ENCODE results near the gene ERCC1. TPM values are rescaled to one million over a fixed set of nuclear protein-coding genes. Genes with fewer than 3 reads are reported as not detected.

Gene ERCC1
- total RNA-seq, 4 donors from 2014 or later = 57.7 to 111 (median 76.5) TPM

DNA sequence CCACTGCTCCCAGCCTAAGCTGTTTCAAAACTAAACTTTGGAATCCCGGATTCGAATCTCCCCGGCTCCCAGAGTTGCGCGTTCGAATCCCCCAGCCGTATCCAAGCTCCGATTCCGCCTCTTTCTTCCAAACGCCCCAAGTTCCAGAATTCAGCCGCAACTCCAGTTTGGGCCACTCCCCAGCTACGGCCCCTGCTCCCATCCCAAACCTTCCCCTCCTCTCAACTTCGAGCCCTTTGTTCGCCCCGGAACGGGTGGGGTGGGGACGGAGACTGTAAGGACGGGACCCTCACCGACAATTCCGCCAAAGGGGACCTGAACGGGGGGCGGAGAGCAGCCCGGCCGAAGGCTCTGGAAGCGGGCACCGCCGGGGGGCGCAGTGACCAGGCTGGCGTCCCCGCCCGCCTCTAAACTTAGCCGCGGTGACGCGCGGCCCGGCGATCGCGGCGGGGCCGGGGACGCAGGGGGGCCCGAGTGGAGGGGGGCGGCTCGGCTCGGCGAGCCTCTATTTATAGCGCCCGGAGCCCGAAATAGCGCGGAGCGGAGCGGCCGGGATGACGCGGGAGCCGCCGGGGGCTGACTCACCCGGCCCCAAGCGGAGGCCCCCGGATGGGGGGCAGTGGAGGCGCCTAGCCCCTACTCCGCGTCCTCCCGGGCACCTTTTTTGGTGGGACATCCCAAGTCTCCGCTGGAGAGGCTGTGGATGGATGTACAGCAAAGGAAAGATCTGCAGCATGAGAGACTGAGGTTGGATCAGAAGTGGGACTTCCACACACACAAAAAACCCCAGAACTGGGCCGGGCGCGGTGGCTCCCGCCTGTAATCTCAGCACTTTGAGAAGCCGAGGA lies 4.9 kb upstream of the ERCC1 start:
- TF ChIP-seq, protein P1, sequence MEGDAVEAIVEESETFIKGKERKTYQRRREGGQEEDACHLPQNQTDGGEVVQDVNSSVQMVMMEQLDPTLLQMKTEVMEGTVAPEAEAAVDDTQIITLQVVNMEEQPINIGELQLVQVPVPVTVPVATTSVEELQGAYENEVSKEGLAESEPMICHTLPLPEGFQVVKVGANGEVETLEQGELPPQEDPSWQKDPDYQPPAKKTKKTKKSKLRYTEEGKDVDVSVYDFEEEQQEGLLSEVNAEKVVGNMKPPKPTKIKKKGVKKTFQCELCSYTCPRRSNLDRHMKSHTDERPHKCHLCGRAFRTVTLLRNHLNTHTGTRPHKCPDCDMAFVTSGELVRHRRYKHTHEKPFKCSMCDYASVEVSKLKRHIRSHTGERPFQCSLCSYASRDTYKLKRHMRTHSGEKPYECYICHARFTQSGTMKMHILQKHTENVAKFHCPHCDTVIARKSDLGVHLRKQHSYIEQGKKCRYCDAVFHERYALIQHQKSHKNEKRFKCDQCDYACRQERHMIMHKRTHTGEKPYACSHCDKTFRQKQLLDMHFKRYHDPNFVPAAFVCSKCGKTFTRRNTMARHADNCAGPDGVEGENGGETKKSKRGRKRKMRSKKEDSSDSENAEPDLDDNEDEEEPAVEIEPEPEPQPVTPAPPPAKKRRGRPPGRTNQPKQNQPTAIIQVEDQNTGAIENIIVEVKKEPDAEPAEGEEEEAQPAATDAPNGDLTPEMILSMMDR (IDR thresholded peaks at IDR 0.05) = no peak
- WGBS, 2 donors = 3 to 4% methylated on average over 59 to 65 of the region's 73 CpGs
- DNase-seq (ENCODE audit: low spot score in 2 of 2) = no peak
- intact Hi-C loops (cut with DNase I; ENCODE audit: low total_unique reads) = no loop called here
- H3K4me3 ChIP-seq (ENCODE audit: low read depth, poor library complexity, severe bottlenecking) = peak overlapping the region; percentile 26

GRCh38 chr19:45424191-45425058 lies 708 bp upstream of the ERCC1 start:
- DNase-seq (ENCODE audit: low spot score in 2 of 2) = peak; percentile 63 to 94
- TF ChIP-seq POLR2A (IDR thresholded peaks at IDR 0.05) = no peak
- TF ChIP-seq, protein P1 (IDR thresholded peaks at IDR 0.05) = no peak
- peak overlapping the region; percentile 50 for H3K4me3 ChIP-seq (ENCODE audit: low read depth, poor library complexity, severe bottlenecking)
- WGBS, 2 donors = 8% methylated on average over 24 of the region's 24 CpGs
- intact Hi-C loops (cut with DNase I; ENCODE audit: low total_unique reads) = no loop called here

DNA sequence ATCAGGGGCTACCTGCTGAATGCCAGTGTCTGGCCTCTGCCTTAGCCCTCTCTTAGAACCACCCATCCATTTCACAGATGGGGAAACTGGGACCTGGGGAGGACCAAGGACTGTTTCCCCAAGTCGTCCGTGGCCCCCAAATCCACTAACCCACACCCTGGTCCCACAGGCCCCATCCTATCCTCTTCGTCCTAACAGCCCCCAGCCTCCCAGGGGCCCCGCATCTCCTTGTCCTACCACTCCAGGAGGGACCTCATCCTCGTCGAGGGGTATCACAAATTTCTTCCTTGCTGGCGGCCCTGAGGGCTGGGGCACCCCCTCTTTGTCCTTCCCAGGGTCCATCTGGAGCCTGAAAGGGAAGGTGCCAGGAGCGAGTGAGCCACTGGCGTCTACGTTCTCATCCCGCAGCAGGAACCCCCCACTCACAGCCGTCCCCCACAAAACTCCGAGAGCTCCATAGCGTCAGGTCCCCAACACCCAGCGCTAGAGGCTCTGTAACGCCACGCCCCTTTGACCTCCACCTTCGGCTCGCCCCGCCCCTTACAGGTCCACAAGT lies 606 bp downstream of the ERCC1 start:
- DNase-seq (ENCODE audit: low spot score in 2 of 2) = peak; percentile 92 to 98
- intact Hi-C loops (cut with DNase I; ENCODE audit: low total_unique reads) = no loop called here
- WGBS, 2 donors = 13 to 14% methylated on average over 20 of the region's 20 CpGs
- TF ChIP-seq, protein P1 (IDR thresholded peaks at IDR 0.05) = no peak
- no peak for TF ChIP-seq POLR2A (IDR thresholded peaks at IDR 0.05)
- H3K4me3 ChIP-seq (ENCODE audit: low read depth, poor library complexity, severe bottlenecking) = peak overlapping the region; percentile 50

DNA sequence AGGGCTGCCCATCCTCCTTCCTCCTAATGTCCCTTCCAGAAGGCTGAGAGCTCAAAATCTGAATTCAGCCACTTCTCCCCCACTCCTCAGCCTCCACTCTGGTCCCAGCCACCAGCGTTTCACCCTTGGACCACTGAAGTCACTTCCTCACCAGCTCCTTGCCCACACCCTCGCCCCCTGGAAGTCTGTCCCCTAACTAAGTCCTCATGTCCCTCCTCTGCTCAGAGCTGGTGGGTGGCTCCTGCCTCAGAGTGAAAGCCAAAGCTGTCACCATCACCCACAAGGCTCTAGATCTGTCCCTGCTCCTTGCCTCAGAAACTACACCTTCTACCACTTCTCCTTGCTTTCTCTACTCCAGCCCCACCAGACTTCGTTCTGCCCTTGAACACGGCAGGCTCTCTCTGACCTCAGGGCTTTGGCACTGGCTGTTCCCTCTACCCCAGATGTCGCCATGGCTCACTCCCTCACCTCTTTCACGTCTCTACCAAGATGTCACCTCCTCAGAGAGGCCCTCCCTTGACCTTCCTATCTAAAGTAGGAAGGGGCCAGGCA lies 1.7 kb downstream of the ERCC1 start:
- TF ChIP-seq, protein P1 (IDR thresholded peaks at IDR 0.05) = no peak
- no peak for TF ChIP-seq POLR2A (IDR thresholded peaks at IDR 0.05)
- no peak overlapping the region for H3K4me3 ChIP-seq (ENCODE audit: low read depth, poor library complexity, severe bottlenecking)
- no peak for DNase-seq (ENCODE audit: low spot score in 2 of 2)
- 57 to 70% methylated on average over 6 of the region's 6 CpGs for WGBS, 2 donors
- intact Hi-C loops (cut with DNase I; ENCODE audit: low total_unique reads) = no loop called here

GRCh38 chr19:45420871-45421270 lies 2.8 kb downstream of the ERCC1 start:
- DNase-seq (ENCODE audit: low spot score in 2 of 2) = no peak
- no peak overlapping the region for H3K4me3 ChIP-seq (ENCODE audit: low read depth, poor library complexity, severe bottlenecking)
- intact Hi-C loops (cut with DNase I; ENCODE audit: low total_unique reads) = no loop called here
- TF ChIP-seq, protein P1 (IDR thresholded peaks at IDR 0.05) = no peak
- TF ChIP-seq POLR2A (IDR thresholded peaks at IDR 0.05) = no peak
- WGBS, 2 donors = 87 to 93% methylated on average over 6 of the region's 6 CpGs

Data from lower leg skin (tissue), 4 donors.